ENCODE data around the gene SLC25A22. TPM values are rescaled to one million over a fixed set of nuclear protein-coding genes. Genes with fewer than 3 reads are reported as not detected.

The SLC25A22 gene
- total and polyA plus RNA-seq, 9 of the 15 experiments (the other 6 are each of a cell fraction or from before 2014, with no cell fraction given), result 0.41 to 55.4 (median 11.4) TPM

DNA sequence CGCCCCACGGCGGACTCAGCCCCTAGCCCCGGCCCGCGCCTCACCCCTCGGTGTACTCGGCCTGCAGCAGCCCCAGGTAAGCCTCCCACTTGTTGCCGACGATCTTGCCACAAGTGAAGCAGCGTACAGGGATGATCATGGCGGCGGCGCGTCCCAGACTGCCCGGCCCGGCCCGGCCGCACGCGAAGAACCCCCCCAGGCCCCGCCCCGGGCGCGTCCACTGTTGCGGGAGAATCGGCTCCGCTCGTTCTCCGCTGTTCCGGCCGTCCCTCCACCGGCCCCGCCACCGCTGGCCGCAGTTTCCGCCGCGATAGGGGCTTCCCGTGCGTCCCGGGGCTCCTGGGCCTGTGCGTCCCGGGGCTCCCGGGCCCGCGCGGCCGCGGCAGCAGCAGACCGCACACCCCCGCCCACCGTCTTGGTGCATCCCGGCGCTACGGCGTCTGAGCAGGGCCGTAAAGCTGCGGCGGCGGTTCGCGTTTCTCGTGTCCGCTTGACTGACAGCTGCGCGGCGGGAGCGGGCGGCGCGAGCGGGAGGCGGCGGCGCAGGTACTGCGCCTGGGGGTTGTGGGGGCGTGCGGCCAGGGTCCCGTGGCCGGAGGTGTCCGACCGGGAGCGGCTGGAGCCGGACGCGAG, 44.4 kb upstream of the SLC25A22 start, which contains the start of the genes POLR2L and TSPAN4 (continued):
- TF ChIP-seq, protein P1, sequence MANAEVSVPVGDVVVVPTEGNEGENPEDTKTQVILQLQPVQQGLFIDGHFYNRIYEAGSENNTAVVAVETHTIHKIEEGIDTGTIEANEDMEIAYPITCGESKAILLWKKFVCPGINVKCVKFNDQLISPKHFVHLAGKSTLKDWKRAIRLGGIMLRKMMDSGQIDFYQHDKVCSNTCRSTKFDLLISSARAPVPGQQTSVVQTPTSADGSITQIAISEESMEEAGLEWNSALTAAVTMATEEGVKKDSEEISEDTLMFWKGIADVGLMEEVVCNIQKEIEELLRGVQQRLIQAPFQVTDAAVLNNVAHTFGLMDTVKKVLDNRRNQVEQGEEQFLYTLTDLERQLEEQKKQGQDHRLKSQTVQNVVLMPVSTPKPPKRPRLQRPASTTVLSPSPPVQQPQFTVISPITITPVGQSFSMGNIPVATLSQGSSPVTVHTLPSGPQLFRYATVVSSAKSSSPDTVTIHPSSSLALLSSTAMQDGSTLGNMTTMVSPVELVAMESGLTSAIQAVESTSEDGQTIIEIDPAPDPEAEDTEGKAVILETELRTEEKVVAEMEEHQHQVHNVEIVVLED (CRISPR knock-in tag; IDR thresholded peaks at IDR 0.05), result peak; percentile 58
- peak; percentile 94 for TF ChIP-seq ZBTB7A (IDR thresholded peaks at IDR 0.05; ENCODE audit: borderline replicate concordance, control insufficient read depth, low read depth, low read length)
- peak; percentile 13; the same call in 1 of the 2 replicates for TF ChIP-seq CHD2 (IDR thresholded peaks at IDR 0.05; ENCODE audit: low read depth, low read length)
- no peak for TF ChIP-seq TAL1 (IDR thresholded peaks at IDR 0.05)

DNA sequence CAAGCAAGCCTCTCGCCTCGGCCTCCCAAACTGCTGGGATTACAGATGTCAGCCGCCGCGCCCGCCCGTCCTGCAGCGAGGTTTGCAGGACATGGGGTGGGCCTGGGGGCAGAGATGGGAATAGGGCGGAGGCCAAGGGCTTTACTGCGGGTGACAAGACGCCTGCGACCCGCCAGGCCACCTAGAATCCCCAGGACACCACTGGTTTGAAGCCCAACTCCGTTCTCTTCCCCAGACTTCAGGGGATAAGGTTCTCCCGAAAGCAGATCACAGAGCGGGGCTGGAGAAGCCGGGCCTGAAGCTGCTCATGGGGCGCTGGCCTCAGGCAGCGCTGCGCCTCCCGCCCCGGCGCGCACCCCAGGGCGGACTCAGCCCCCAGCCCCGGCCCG, 43.9 kb upstream of the SLC25A22 start:
- BruUV-seq (replicated peaks), result TSS peak; percentile 82
- H3K36me3 ChIP-seq (ENCODE audit: control insufficient read depth, insufficient read depth, low read length), result peaks cover 44% of the 10 kb centered on the region; the same call in 2 of the 3 replicates
- FAIRE-seq (no peak), DNase-seq (ENCODE audit: extremely low read depth in 1 of 4, low spot score in 3 of 4) (no peak), ATAC-seq (peak; percentile 34)
- WGBS (ENCODE audit: insufficient coverage, low coverage, missing lambda C conversion rate), result under 1% methylated on average over 19 of the region's 27 CpGs
- H3K4me1 ChIP-seq (replicated peaks in 1 of 2; ENCODE audit: control insufficient read depth in 2 of 2, insufficient read depth in 2 of 2, low read length in 2 of 2), result peaks cover 37 to 85% of the 10 kb centered on the region in 2 experiments
- intact Hi-C loops (cut with micrococcal nuclease) (loop anchor here (2.0 to 10.0 kb wide), 2 partner anchors 33 to 73 kb away; partner anchors contain the start of genes CHID1 and RPLP2), in situ Hi-C loops (cut with MboI) (no loop called here)
- peak overlapping the region; percentile 98 for H3K27ac ChIP-seq (ENCODE audit: extremely low read depth, low read depth, low read length)
- peak overlapping the region; percentile 91 to 93 for H3K9ac ChIP-seq (ENCODE audit: insufficient read depth in 1 of 2, low read depth in 2 of 2, low read length in 2 of 2)
- peak overlapping the region; percentile 97 for H2AFZ ChIP-seq (ENCODE audit: low read depth, low read length)
- H3K79me2 ChIP-seq (ENCODE audit: control insufficient read depth, insufficient read depth, low read length), result peaks cover 53% of the 10 kb centered on the region
- ChIA-PET CTCF (ENCODE audit: low intra/inter-chr PET ratio) (no interaction called here), POLR2A (interaction anchor here (0.6 to 5.2 kb wide), 8 partner anchors 8 to 192 kb away, joined by 3 to 36 read pairs (median 3); partner anchors contain the start of gene PNPLA2)
- H3K4me2 ChIP-seq (ENCODE audit: insufficient read depth, low read length), result peak overlapping the region; percentile 80
- no peaks in the 10 kb centered on the region for H3K27me3 ChIP-seq (ENCODE audit: control insufficient read depth in 2 of 2, insufficient read depth in 2 of 2, low read length in 2 of 2)
- H3K4me3 ChIP-seq, result peak overlapping the region; percentile 98
- no peaks in the 10 kb centered on the region; the same call in 1 of the 2 replicates for H4K20me1 ChIP-seq (replicated peaks; ENCODE audit: control insufficient read depth, insufficient read depth, low read length)
- H3K9me1 ChIP-seq (ENCODE audit: control insufficient read depth, insufficient read depth, low read length), result peaks cover 4% of the 10 kb centered on the region
- H3K9me3 ChIP-seq (replicated peaks; ENCODE audit: control insufficient read depth, insufficient read depth, low read depth, low read length), result no peaks in the 10 kb centered on the region
- TF ChIP-seq ZBTB7A (IDR thresholded peaks at IDR 0.05; ENCODE audit: borderline replicate concordance, control insufficient read depth, low read depth, low read length), result no peak; the same call in 1 of the 2 replicates
- TF ChIP-seq SAP30 (IDR thresholded peaks at IDR 0.05; ENCODE audit: borderline replicate concordance, insufficient read depth, low read depth, low read length, poor library complexity, severe bottlenecking), result peak; percentile 48
- no peak for TF ChIP-seq ZNF12 (CRISPR knock-in tag; IDR thresholded peaks at IDR 0.05)
- TF ChIP-seq GABPB1 (CRISPR knock-in tag; IDR thresholded peaks at IDR 0.05), result peak; percentile 35; the same call in 1 of the 2 replicates
- no peak for TF ChIP-seq U2AF2 (optimal IDR thresholded peaks at IDR 0.05; ENCODE audit: low read depth, low read length)
- TF ChIP-seq POU5F1 (IDR thresholded peaks at IDR 0.05; ENCODE audit: borderline replicate concordance, low read depth, low read length, partially characterized antibody), result no peak
- no peak for TF ChIP-seq KAT7 (CRISPR knock-in tag; IDR thresholded peaks at IDR 0.05; ENCODE audit: borderline replicate concordance)
- TF ChIP-seq SMAD2 (IDR thresholded peaks at IDR 0.05; ENCODE audit: low read depth, low read length), result no peak
- no peak for TF ChIP-seq NR2F6 (CRISPR knock-in tag; IDR thresholded peaks at IDR 0.05)
- TF ChIP-seq TBP (optimal IDR thresholded peaks at IDR 0.05; ENCODE audit: low read depth, low read length), result no peak
- TF ChIP-seq CBX1 (IDR thresholded peaks at IDR 0.05; ENCODE audit: low read depth), result no peak
- peak in 1 of 2 experiments; percentile 46; a peak in 1 of 4 replicates for TF ChIP-seq MAZ (CRISPR knock-in tag; conservative IDR thresholded peaks at IDR 0.05 in 1 of 2, IDR thresholded peaks at IDR 0.05 in 1 of 2)
- TF ChIP-seq FOXP1 (CRISPR knock-in tag; IDR thresholded peaks at IDR 0.05), result peak; percentile 73; the same call in 1 of the 2 replicates

Data from K562 (cell line).